GM12801 (cell line): ENCODE data around the gene MYO1F.

Experiments
- CTCF ChIP-seq: IDR thresholded peaks from one replicate; pipeline ENCODE4 v1.5.1; 2011; ENCODE audit warnings: control low read depth; ENCODE audit not compliant: insufficient read length; ENCODE audit errors: extremely low read depth

The MYO1F gene

GRCh38 chr19:8473648-8474476 is 103.4 kb downstream of the MYO1F start:
- no peak for TF ChIP-seq CTCF
